ENCODE measurements around the gene QPCTL. TPM values are rescaled to one million over a fixed set of nuclear protein-coding genes. Genes with fewer than 3 reads are reported as not detected.

QPCTL gene
- total and polyA plus RNA-seq, 2 of the 13 experiments (the other 11 are each of a cell fraction or from before 2014, with no cell fraction given): 16.0 to 19.1 TPM

DNA sequence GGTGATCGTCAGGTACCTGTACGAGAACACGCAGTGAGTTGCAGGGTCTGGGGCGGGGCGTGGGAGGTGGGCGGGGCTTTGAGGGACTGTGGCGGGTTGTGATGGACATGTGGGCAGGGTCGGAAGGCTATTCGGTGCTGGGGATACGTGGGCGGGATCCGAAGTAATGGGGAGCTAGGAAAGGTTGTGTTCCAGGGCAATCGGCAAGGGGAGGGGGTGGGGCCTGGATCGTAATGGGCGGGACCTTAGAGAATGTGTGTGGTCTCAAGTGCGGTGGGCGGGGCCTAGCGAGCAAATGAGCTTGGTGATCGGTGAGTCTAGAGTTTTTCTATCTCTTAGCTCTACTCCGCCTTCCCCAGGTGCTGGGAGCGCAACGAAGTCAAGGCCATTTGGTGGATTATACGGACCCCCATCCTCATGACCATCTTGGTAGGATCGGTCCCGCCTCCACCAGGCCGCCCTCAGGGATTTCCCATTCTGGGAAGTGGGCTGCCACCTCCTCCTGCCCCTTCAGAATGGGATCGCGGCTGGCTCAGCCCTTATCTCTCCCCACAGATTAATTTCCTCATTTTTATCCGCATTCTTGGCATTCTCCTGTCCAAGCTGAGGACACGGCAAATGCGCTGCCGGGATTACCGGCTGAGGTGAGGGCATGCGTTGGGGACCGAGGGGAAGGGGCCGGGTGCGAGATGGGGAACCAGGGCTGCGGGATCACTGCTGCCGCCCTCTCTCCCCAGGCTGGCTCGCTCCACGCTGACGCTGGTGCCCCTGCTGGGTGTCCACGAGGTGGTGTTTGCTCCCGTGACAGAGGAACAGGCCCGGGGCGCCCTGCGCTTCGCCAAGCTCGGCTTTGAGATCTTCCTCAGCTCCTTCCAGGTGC is 14.9 kb upstream of the QPCTL start (continued):
- TF ChIP-seq, protein P1, sequence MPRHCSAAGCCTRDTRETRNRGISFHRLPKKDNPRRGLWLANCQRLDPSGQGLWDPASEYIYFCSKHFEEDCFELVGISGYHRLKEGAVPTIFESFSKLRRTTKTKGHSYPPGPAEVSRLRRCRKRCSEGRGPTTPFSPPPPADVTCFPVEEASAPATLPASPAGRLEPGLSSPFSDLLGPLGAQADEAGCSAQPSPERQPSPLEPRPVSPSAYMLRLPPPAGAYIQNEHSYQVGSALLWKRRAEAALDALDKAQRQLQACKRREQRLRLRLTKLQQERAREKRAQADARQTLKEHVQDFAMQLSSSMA (CRISPR knock-in tag; IDR thresholded peaks at IDR 0.05): peak; percentile 41; the same call in 1 of the 2 replicates
- TF ChIP-seq MIER2 (CRISPR knock-in tag; IDR thresholded peaks at IDR 0.05) (no peak), SP2 (CRISPR knock-in tag; IDR thresholded peaks at IDR 0.05) (peak; percentile 73), ZNF432 (CRISPR knock-in tag; IDR thresholded peaks at IDR 0.05; ENCODE audit: borderline replicate concordance) (no peak), ZNF879 (CRISPR knock-in tag; IDR thresholded peaks at IDR 0.05) (no peak), SP1 (IDR thresholded peaks at IDR 0.05) (no peak), SP1 (CRISPR knock-in tag; IDR thresholded peaks at IDR 0.05) (peak; percentile 55), MED8 (CRISPR knock-in tag; IDR thresholded peaks at IDR 0.05; ENCODE audit: insufficient replicate concordance) (no peak), ZSCAN9 (CRISPR knock-in tag; IDR thresholded peaks at IDR 0.05; ENCODE audit: borderline replicate concordance) (no peak), SP4 (CRISPR knock-in tag; IDR thresholded peaks at IDR 0.05) (0 out of 2 replicates have a peak, but pooled peaks have one; percentile 30), TRIM24 (CRISPR knock-in tag; IDR thresholded peaks at IDR 0.05) (no peak), ZNF629 (CRISPR knock-in tag; conservative IDR thresholded peaks at IDR 0.05) (0 out of 2 replicates have a peak, but pooled peaks have one; percentile 20), NKX3-1 (CRISPR knock-in tag; IDR thresholded peaks at IDR 0.05) (no peak), SP5 (CRISPR knock-in tag; IDR thresholded peaks at IDR 0.05; ENCODE audit: borderline replicate concordance, low read depth) (peak; percentile 20; the same call in 1 of the 2 replicates), MTF2 (CRISPR knock-in tag; IDR thresholded peaks at IDR 0.05; ENCODE audit: borderline replicate concordance) (no peak)
- TF ChIP-seq, protein P2, sequence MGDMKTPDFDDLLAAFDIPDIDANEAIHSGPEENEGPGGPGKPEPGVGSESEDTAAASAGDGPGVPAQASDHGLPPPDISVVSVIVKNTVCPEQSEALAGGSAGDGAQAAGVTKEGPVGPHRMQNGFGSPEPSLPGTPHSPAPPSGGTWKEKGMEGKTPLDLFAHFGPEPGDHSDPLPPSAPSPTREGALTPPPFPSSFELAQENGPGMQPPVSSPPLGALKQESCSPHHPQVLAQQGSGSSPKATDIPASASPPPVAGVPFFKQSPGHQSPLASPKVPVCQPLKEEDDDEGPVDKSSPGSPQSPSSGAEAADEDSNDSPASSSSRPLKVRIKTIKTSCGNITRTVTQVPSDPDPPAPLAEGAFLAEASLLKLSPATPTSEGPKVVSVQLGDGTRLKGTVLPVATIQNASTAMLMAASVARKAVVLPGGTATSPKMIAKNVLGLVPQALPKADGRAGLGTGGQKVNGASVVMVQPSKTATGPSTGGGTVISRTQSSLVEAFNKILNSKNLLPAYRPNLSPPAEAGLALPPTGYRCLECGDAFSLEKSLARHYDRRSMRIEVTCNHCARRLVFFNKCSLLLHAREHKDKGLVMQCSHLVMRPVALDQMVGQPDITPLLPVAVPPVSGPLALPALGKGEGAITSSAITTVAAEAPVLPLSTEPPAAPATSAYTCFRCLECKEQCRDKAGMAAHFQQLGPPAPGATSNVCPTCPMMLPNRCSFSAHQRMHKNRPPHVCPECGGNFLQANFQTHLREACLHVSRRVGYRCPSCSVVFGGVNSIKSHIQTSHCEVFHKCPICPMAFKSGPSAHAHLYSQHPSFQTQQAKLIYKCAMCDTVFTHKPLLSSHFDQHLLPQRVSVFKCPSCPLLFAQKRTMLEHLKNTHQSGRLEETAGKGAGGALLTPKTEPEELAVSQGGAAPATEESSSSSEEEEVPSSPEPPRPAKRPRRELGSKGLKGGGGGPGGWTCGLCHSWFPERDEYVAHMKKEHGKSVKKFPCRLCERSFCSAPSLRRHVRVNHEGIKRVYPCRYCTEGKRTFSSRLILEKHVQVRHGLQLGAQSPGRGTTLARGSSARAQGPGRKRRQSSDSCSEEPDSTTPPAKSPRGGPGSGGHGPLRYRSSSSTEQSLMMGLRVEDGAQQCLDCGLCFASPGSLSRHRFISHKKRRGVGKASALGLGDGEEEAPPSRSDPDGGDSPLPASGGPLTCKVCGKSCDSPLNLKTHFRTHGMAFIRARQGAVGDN (CRISPR knock-in tag; IDR thresholded peaks at IDR 0.05): peak; percentile 44; the same call in 1 of the 2 replicates
- TF ChIP-seq, protein P3, sequence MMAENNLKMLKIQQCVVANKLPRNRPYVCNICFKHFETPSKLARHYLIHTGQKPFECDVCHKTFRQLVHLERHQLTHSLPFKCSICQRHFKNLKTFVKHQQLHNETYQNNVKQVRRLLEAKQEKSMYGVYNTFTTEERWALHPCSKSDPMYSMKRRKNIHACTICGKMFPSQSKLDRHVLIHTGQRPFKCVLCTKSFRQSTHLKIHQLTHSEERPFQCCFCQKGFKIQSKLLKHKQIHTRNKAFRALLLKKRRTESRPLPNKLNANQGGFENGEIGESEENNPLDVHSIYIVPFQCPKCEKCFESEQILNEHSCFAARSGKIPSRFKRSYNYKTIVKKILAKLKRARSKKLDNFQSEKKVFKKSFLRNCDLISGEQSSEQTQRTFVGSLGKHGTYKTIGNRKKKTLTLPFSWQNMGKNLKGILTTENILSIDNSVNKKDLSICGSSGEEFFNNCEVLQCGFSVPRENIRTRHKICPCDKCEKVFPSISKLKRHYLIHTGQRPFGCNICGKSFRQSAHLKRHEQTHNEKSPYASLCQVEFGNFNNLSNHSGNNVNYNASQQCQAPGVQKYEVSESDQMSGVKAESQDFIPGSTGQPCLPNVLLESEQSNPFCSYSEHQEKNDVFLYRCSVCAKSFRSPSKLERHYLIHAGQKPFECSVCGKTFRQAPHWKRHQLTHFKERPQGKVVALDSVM (CRISPR knock-in tag; IDR thresholded peaks at IDR 0.05): no peak
- TF ChIP-seq, protein P4, sequence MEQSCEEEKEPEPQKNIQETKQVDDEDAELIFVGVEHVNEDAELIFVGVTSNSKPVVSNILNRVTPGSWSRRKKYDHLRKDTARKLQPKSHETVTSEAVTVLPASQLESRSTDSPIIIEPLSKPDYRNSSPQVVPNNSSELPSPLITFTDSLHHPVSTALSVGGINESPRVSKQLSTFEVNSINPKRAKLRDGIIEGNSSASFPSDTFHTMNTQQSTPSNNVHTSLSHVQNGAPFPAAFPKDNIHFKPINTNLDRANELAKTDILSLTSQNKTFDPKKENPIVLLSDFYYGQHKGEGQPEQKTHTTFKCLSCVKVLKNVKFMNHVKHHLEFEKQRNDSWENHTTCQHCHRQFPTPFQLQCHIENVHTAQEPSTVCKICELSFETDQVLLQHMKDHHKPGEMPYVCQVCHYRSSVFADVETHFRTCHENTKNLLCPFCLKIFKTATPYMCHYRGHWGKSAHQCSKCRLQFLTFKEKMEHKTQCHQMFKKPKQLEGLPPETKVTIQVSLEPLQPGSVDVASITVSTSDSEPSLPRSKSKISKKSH (CRISPR knock-in tag; IDR thresholded peaks at IDR 0.05; ENCODE audit: borderline replicate concordance): 0 out of 2 replicates have a peak, but pooled peaks have one; percentile 51
- TF ChIP-seq, protein P5, sequence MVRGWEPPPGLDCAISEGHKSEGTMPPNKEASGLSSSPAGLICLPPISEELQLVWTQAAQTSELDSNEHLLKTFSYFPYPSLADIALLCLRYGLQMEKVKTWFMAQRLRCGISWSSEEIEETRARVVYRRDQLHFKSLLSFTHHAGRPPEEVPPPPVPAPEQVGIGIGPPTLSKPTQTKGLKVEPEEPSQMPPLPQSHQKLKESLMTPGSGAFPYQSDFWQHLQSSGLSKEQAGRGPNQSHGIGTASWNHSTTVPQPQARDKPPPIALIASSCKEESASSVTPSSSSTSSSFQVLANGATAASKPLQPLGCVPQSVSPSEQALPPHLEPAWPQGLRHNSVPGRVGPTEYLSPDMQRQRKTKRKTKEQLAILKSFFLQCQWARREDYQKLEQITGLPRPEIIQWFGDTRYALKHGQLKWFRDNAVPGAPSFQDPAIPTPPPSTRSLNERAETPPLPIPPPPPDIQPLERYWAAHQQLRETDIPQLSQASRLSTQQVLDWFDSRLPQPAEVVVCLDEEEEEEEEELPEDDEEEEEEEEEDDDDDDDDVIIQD (CRISPR knock-in tag; IDR thresholded peaks at IDR 0.05; ENCODE audit: low read depth): 0 out of 2 replicates have a peak, but pooled peaks have one; percentile 13
